ENCODE measurements around the gene OAS2.

The OAS2 gene

GRCh38 chr12:112936264-112936663, 42.1 kb upstream of the OAS2 start:
- no peaks in the 10 kb centered on the region for H3K36me3 ChIP-seq (ENCODE audit: insufficient read depth, low read length)
- no peak overlapping the region for H3K9ac ChIP-seq (ENCODE audit: low read length)
- no peaks in the 10 kb centered on the region for H4K20me1 ChIP-seq (ENCODE audit: insufficient read depth, low read length)
- no peaks in the 10 kb centered on the region for H3K79me2 ChIP-seq (ENCODE audit: insufficient read depth, low read length)
- H3K4me2 ChIP-seq (ENCODE audit: low read length): no peak overlapping the region
- no peaks in the 10 kb centered on the region for H3K9me2 ChIP-seq (ENCODE audit: low read depth, low read length)
- no peak overlapping the region for H2AFZ ChIP-seq (ENCODE audit: low read length)
- no peaks in the 10 kb centered on the region for H3K9me3 ChIP-seq (ENCODE audit: low read length)
- H3K27me3 ChIP-seq (ENCODE audit: insufficient read depth, low read length): no peaks in the 10 kb centered on the region
- TF ChIP-seq CTCF (IDR thresholded peaks at IDR 0.05; ENCODE audit: low read length) (no peak), EZH2 (IDR thresholded peaks at IDR 0.05; ENCODE audit: borderline replicate concordance, low read length) (no peak)
- H3K4me3 ChIP-seq (ENCODE audit: low read depth, low read length, poor library complexity, severe bottlenecking): no peak overlapping the region
- H3F3A ChIP-seq (ENCODE audit: insufficient read depth, low read length): no peaks in the 10 kb centered on the region
- H3K27ac ChIP-seq (ENCODE audit: low read depth, low read length, poor library complexity, severe bottlenecking): no peak overlapping the region
- H3K4me1 ChIP-seq (ENCODE audit: insufficient read depth, low read length, severe bottlenecking): peaks cover 28% of the 10 kb centered on the region

- TF ChIP-seq CTCF (IDR thresholded peaks at IDR 0.05; ENCODE audit: low read length) (no peak), EZH2 (IDR thresholded peaks at IDR 0.05; ENCODE audit: borderline replicate concordance, low read length) (no peak)
- H2AFZ ChIP-seq (ENCODE audit: low read length): no peak overlapping the region
- no peaks in the 10 kb centered on the region for H3K9me3 ChIP-seq (ENCODE audit: low read length)
- no peaks in the 10 kb centered on the region for H3K27me3 ChIP-seq (ENCODE audit: insufficient read depth, low read length)
- peaks cover 28% of the 10 kb centered on the region for H3K4me1 ChIP-seq (ENCODE audit: insufficient read depth, low read length, severe bottlenecking)
- no peak overlapping the region for H3K4me2 ChIP-seq (ENCODE audit: low read length)
- no peak overlapping the region for H3K4me3 ChIP-seq (ENCODE audit: low read depth, low read length, poor library complexity, severe bottlenecking)
- no peaks in the 10 kb centered on the region for H3K36me3 ChIP-seq (ENCODE audit: insufficient read depth, low read length)
- no peak overlapping the region for H3K27ac ChIP-seq (ENCODE audit: low read depth, low read length, poor library complexity, severe bottlenecking)
- H4K20me1 ChIP-seq (ENCODE audit: insufficient read depth, low read length): no peaks in the 10 kb centered on the region
- no peak overlapping the region for H3K9ac ChIP-seq (ENCODE audit: low read length)
- no peaks in the 10 kb centered on the region for H3K9me2 ChIP-seq (ENCODE audit: low read depth, low read length)
- no peaks in the 10 kb centered on the region for H3K79me2 ChIP-seq (ENCODE audit: insufficient read depth, low read length)
- no peaks in the 10 kb centered on the region for H3F3A ChIP-seq (ENCODE audit: insufficient read depth, low read length)
Observed at GRCh38 chr12:112936927-112937326, 41.4 kb upstream of the OAS2 start.

- Histone ChIP-seq H3K4me2 (ENCODE audit: low read length) (peak within 1 kb of the TSS; percentile 89), H3K27me3 (ENCODE audit: insufficient read depth, low read length) (no peaks in the 10 kb centered on the region), H3K9me3 (ENCODE audit: low read length) (no peaks in the 10 kb centered on the region), H3K27ac (ENCODE audit: low read depth, low read length, poor library complexity, severe bottlenecking) (peak within 1 kb of the TSS; percentile 77), H3K9me2 (ENCODE audit: low read depth, low read length) (no peaks in the 10 kb centered on the region), H3K36me3 (ENCODE audit: insufficient read depth, low read length) (no peaks in the 10 kb centered on the region), H3K79me2 (ENCODE audit: insufficient read depth, low read length) (no peaks in the 10 kb centered on the region), H3K4me1 (ENCODE audit: insufficient read depth, low read length, severe bottlenecking) (peaks cover 28% of the 10 kb centered on the region), H3K4me3 (ENCODE audit: low read depth, low read length, poor library complexity, severe bottlenecking) (peak within 1 kb of the TSS; percentile 68), H3F3A (ENCODE audit: insufficient read depth, low read length) (no peaks in the 10 kb centered on the region), H4K20me1 (ENCODE audit: insufficient read depth, low read length) (no peaks in the 10 kb centered on the region), H2AFZ (ENCODE audit: low read length) (no peak within 1 kb of the TSS), H3K9ac (ENCODE audit: low read length) (peak within 1 kb of the TSS; percentile 65)
- no peak for TF ChIP-seq EZH2 (IDR thresholded peaks at IDR 0.05; ENCODE audit: borderline replicate concordance, low read length)
- TF ChIP-seq CTCF (IDR thresholded peaks at IDR 0.05; ENCODE audit: low read length): no peak; the same call in 1 of the 2 replicates
Observed at GRCh38 chr12:112937741-112938719, 40.3 kb upstream of the OAS2 start, which contains the start of gene OAS3. Gene OAS3, plus strand, starts transcription at chr12:112938474. Its CDS starts 57 bp downstream, at chr12:112938531.

Data from OCI-LY1 (cell line).